ENCODE results near the gene NUDT4.
"Not testable (repeated sequence)": the region's sequence is repeated elsewhere in the genome, so short reads cannot be mapped to it uniquely, and the experiment has no call there.

Gene NUDT4

GRCh38 chr12:93425736-93426411 is 48.1 kb downstream of the NUDT4 start:
- no peak for DNase-seq (ENCODE audit: insufficient read length, low spot score)
- no peak for FAIRE-seq

GRCh38 chr12:93426412-93426805 is 48.7 kb downstream of the NUDT4 start:
- DNase-seq (ENCODE audit: insufficient read length, low spot score) (no peak), FAIRE-seq (no peak)

DNA sequence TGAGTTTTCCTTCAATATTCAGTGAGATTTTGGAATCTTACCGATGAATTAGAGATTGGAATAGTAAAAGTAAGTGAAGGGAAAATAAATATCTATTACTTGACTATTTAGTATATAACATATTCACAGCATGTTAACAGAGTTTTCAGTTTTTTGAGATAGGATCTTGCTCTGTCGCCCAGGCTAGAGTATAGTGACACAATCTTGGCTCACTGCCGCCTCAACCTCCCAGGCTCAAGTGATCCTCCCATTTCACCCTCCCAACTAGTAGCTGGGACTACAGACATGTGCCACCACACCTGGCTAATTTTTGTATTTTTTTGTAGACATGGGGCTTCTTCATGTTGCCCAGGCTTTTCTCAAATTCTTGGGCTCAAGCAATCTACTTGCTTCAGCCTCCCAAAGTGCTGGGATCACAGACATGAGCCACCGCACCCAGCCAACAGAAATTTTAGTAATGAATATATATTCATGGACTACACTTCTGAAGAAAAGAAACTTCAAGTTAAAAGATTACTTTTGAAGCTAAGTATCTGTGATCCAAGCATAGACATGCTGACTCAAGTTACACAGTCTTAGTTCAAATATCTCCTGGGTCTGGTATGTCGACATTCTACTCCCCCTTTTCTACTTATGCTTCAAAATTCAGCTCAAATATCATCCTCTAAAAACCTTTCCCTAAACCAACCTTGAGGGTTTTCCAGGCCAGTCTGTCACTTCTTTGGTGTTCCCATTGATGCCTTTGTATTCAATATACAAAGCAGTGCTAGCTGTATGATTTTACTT is 50.2 kb downstream of the NUDT4 start:
- FAIRE-seq (no peak), DNase-seq (ENCODE audit: insufficient read length, low spot score) (peak; percentile 41)

DNA sequence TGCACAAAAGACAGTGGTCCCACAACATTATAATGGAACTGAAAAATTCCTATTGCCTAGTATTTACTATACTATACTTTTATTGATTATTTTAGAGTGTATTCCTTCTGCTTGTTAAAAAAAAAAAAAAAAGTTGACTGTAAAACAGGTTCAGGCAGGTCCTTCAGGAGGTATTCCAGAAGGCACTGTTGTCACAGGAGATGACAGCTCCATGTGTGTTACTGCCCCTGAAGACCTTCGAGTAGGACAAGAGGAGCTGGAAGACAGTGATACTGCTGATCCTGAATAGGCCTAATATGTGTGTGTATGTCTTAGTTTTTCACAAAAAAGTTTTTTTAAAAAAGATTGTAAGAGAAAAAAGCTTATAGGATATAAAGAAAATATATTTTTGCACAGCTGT is 51.7 kb downstream of the NUDT4 start:
- DNase-seq (ENCODE audit: insufficient read length, low spot score) (no peak), FAIRE-seq (no peak)

GRCh38 chr12:93429852-93430251 is 52.1 kb downstream of the NUDT4 start:
- no peak for FAIRE-seq
- no peak for DNase-seq (ENCODE audit: insufficient read length, low spot score)

DNA sequence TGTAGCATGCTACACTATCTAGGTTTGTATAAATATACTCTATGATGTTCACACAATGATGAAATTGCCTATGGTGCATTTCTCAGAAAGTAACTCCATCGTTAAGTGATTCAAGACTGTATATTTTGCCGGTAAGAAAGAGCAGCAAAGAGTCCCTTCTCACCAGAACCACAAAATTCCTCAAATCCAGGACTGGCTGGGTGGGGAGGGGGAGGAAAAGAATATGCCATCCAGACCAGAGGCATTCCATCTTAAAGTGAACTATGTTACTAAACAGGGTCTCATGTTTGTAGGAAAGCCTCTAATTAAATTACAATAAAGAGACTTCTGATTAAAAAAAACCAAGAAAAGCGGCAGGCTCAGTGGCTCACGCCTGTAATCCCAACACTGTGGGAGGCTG is 52.6 kb downstream of the NUDT4 start:
- no peak for FAIRE-seq
- DNase-seq (ENCODE audit: insufficient read length, low spot score): no peak

DNA sequence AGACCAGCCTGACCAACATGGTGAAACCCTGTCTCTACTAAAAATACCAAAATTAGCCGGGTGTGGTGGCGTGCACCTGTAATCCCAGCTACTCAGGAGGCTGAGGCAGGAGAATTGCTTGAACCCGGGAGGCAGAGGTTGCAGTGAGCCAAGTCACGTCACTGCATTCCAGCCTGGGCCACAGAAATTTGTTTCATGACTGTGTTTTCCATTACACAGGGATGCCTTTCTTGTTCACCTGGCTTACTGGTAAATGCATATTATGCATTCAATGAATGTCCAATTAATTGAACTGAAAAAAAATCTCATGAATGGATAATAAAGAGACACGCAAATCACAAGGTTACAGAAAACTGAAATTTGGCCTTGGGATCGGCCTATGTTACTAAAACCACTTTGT is 54.3 kb downstream of the NUDT4 start:
- FAIRE-seq; DNase-seq (ENCODE audit: insufficient read length, low spot score): not testable (repeated sequence)

DNA sequence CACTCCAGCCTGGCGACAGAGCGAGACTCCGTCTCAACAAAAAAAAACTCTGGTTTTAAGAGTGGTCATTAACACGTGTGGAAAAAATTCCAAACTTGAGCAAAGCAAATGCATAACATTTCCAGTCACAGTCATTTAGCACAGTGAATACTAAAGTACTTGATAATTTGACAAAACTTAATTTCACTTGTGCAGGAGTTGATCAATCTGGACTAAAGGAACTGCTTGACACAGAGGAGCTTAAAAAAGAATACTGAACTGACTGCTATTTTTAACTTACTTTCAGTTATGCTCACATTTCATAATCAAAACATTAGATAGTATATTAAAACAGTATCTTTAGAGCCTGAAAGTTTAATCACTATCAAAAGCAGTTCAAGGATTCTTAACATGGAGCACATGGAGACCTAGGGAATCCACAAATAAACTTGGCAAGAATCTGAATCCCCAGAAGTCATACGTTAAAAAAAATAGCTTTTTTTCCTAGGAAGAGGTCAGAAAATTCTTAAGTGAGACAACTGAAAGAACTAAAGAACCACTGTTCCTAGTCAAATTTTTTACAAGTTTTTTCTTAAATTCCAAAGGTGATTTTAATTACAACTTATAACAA is 56.6 kb downstream of the NUDT4 start:
- FAIRE-seq: no peak

GRCh38 chr12:93438266-93439050 is 60.7 kb downstream of the NUDT4 start:
- DNase-seq (ENCODE audit: insufficient read length, low spot score) (no peak), FAIRE-seq (no peak)

More for the DNA sequence above, 56.6 kb downstream of the NUDT4 start:
- no peak for DNase-seq (ENCODE audit: insufficient read length, low spot score)

- no peak for DNase-seq (ENCODE audit: insufficient read length, low spot score)
- no peak for FAIRE-seq
These were observed 62.5 kb downstream of the NUDT4 start for GRCh38 chr12:93440043-93440835.

DNA sequence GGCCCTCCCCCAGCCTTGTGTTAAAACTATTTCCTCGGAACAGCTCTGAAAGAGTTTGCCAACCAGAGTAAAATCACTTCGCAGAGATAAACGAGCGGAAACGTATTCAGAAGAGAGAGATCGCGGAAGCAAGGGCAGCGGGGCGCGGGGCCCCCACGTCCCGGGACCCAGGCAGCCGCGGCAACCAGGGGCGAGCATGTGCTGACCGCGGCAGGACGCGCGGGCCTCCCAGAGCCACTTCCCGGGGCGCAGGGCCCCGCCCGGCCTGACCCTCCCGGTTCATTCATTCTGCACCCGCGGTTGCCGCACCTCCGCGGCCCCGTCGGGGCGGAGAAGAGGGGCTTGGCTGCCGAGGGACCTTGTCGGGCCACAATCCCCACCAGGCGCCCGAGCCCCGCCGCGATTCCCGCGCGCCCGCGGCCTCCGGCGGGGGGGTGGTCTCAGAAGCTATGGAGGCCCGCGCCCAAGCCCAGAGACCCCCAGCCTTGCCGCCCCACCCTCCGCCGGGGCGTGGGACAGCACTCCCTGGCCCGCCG is 63.4 kb downstream of the NUDT4 start:
- no peak for DNase-seq (ENCODE audit: insufficient read length, low spot score)
- FAIRE-seq: no peak

DNA sequence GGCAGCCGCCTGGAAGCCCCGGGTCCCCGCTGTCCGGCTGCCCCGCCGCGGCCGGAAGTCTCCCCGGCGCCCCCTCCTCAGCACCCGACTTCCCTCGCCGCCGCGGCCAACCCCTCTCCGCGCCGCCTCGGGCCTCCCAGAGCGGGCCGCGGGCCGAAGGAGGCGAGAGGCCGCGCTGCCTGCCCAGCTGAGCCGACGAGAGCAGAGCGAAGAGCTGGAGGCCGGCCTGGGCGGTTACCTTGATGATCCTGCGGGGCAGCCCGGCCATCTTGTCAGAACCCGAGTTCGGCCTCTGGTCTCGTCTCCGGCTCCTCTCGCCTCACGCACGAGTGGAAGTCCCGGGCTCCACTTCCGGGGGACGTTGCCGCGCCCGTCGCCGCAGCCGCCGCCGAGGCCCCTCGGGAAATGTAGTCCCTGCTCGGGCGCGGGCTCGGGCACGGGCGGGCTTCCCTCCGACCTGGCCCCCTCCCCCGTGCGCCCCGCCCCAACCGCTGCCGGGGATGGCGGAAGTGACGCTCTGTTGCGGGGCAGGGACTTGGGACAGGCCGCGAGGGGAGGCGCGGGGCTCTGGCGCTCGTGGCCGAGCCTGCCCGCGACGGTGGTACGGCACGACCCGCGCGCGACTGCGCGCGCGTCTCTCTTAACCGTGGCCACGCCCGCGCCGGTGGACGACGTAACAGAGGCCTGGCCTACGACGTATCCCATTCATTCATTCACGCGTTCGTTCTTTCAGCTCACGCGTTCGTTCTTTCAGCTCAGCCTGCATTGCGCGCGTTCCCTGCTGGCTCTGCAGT is 64.1 kb downstream of the NUDT4 start, which contains the start of gene UBE2N:
Gene UBE2N (minus strand): TSS at position 331 of the 794 bp plus-strand sequence. CDS start 63 bp downstream, at position 268.
- FAIRE-seq (peak; percentile 80), DNase-seq (ENCODE audit: insufficient read length, low spot score) (peak; percentile 89)

GRCh38 chr12:93442411-93443340 is 65.0 kb downstream of the NUDT4 start:
- DNase-seq (ENCODE audit: insufficient read length, low spot score) (no peak), FAIRE-seq (no peak)

GRCh38 chr12:93443576-93443975 is 65.9 kb downstream of the NUDT4 start:
- FAIRE-seq: no peak
- DNase-seq (ENCODE audit: insufficient read length, low spot score): no peak

DNA sequence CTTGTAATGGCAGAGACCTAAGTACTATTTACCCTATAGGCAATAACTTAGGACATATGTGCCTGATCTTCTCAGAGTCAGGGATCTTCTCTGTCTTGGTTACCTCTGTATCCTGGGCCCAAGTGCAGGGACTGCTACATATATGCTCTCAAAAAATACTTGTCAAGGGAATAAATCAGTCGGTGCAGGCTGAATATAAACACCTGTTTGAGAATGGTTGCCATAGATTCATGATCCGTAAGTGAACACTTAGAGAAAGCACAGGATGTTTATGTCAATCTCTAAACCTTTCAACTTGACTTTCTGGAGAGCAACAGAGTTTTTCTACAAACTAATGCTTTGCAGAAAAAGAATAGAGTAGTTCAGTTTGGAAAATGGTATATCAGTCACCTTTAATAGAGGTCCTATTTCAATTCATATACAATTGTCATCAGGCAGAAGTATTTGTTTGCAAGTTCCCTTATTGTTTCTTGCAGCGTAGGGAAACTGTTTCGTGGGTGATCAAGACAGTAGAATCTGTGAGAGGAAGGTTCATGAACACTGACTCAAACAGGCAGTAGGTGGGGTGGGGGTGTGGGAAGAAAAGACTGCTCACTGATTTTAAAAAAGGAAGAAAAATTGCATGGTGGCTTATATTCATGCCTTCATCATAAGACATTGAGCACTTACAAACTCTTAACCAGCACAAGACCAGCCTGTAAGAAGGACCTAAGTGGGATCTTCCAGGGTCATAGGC is 70.0 kb downstream of the NUDT4 start:
- DNase-seq (ENCODE audit: insufficient read length, low spot score) (no peak), FAIRE-seq (no peak)

DNA sequence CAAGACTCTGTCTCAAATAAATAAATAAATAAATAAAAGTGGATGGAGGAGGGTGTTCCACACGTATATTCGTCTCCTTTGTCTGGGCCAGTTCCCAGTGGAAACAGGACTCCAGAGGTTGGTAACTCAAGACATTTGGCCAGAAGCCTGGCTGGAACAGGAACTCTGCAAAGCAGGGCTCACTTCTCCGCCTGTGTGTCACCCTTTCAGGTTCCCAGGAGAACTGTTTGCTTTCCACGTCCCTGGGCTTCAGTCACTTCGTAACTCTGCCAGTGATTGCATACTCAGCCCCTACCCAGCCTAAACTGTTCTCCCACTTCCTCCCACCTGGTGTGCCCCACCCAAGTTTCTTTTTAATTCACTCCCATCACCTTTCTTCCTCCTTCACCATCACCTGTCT is 71.1 kb downstream of the NUDT4 start:
- FAIRE-seq: no peak
- no peak for DNase-seq (ENCODE audit: insufficient read length, low spot score)

DNA sequence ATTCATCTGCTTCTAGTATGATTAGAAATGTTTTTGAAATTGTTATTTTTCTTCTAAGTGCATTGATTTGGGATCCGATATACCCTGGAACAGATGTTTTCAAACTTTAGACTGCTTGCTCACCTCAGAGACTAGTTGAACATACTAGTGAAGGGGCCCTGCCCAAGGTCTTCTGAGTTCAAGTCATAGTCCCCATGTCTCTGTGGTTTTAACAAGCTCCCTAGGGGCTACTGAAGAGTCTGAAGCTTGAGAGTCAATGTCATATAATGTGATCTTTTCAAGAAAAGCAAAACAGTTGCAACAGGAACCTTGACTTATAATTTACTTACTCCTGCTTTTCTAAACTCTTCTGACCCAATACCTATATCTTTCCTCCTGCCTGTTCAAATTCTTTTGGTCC is 71.6 kb downstream of the NUDT4 start:
- FAIRE-seq: no peak
- no peak for DNase-seq (ENCODE audit: insufficient read length, low spot score)

Measured in HTR-8/SVneo (cell line).